Measurements from ENCODE around the gene SLC6A17.

The SLC6A17 gene

DNA sequence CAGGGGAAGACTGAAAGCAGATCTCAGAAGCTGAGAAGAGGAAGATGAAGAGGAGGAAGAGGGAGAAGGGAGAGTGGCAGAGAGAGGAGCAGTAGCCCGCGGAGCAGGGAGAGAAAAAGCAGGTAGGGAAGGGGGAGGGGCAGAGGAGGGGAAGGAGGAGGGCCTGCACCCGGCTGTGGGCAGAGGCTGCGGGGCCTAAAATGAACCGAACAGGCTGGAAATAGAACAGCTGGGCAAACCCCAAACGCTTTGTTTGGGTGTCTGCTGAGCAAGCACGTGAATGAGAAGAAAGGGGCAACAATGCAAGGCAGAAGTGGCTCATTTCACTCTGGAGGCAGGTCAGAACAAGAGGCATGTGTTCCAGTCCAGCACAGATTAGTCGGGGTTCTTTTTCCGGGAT is 93.3 kb downstream of the SLC6A17 start:
- FAIRE-seq: no peak

DNA sequence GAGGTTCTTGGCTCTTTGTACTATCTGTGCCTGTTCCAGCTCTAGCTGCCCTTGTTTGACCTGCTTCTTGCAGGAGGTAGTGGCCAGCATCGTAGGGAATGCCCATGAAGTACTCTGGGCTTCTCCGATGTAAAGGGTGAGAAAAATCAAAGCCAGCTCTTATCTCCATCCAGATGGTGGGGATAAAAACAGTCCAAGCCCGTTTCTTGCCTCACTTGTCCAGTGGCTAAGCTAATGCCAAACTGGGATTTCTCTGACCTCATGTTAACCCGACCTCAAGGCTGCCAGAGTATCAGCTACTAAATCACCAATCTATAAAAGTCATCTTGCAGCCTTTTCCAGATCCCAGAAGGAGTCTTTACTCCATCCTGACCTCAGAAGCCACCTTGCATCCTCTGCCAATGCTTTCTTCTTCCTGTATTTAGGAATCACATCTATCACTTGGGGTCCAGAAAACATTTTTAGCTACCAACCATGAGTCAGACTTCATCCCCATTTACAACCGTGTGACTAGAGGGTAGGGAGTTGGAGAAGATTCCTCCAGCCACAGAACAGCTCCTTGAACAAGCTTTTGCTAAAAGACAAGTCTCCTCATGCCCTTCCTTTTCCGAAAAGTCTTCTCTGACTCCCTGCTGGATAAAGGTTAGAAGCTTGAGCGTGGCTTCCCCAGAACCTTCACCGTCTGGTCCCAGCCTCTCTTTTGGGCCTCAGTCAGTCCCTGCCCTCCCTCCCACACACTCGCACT is 95.8 kb downstream of the SLC6A17 start:
- FAIRE-seq: no peak

GRCh38 chr1:110248746-110249145 is 98.5 kb downstream of the SLC6A17 start:
- FAIRE-seq: no peak

- no peak for FAIRE-seq
Measured at GRCh38 chr1:110249256-110249655, 99.0 kb downstream of the SLC6A17 start.

DNA sequence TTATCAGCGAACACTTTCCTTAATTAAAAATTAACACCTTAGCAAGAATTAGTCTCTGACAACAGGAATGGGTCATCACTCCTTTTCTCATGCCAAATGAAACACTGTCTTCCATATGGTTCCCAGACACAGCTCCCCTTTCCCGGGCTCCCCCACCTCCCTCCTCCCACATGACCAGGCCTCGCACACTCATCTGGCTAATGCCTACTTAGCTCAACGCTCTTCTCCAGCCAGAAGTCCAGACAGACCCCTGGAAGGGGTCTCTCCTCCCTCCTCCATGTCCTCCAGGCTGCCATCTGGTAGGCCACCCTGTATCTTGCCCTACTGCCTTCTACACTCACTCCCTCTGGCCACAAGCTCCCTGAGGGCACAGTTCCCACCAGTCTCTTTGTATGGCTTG is 99.7 kb downstream of the SLC6A17 start:
- FAIRE-seq: no peak

GRCh38 chr1:110250749-110251148 is 100.5 kb downstream of the SLC6A17 start:
- FAIRE-seq: no peak

All from TTC549 (cell line).